WTC11 (cell line): ENCODE data around the gene KLHL4. TPM values are rescaled to one million over a fixed set of nuclear protein-coding genes. Genes with fewer than 3 reads are reported as not detected.
A peak's percentile ranks its signal among the peaks of the same experiment; 100 is the strongest.

Experiments
- ATAC-seq: fragments of 200-7000 bp; cut with Tn5 transposase; 2 replicates; pipeline ENCODE4 v1.10.0; 2021; ENCODE audit warnings: mild to moderate bottlenecking, moderate library complexity
- CTCF ChIA-PET: fragments of 300-600 bp; sonication (Branson Sonifier 250); formaldehyde crosslinking; loops from one replicate; lab custom pipeline; 2021; ENCODE audit warnings: antibody characterized with exemption; lab: Charles Lee
- POLR2A ChIA-PET: fragments of 350-600 bp; sonication (Branson Sonifier 250); formaldehyde crosslinking; loops from one replicate; lab custom pipeline; 2021; ENCODE audit warnings: antibody characterized with exemption; lab: Charles Lee
- DNase-seq: peaks from one replicate; pipeline ENCODE4 v3.0.0; 2021; ENCODE audit warnings: low spot score
- H3K27ac Mint-ChIP-seq: 2 replicates; pipeline ENCODE4 v1.8.0; 2021; ENCODE audit warnings: mixed read lengths
- H3K27me3 Mint-ChIP-seq: 2 replicates; pipeline ENCODE4 v1.8.0; 2021; ENCODE audit warnings: low read depth, mild to moderate bottlenecking, moderate library complexity, mixed read lengths
- H3K36me3 Mint-ChIP-seq: 2 replicates; pipeline ENCODE4 v1.8.0; 2021; ENCODE audit warnings: mixed read lengths
- H3K4me1 Mint-ChIP-seq: 2 replicates; pipeline ENCODE4 v1.8.0; 2022; ENCODE audit warnings: mixed read lengths
- H3K4me3 Mint-ChIP-seq: 2 replicates; pipeline ENCODE4 v1.8.0; 2021; ENCODE audit warnings: mild to moderate bottlenecking, moderate library complexity, mixed read lengths
- H3K9me3 Mint-ChIP-seq: 2 replicates; pipeline ENCODE4 v1.8.0; 2021; ENCODE audit warnings: mixed read lengths
- ARID4B ChIP-seq: sonication (generic); formaldehyde crosslinking; IDR thresholded peaks from 2 replicates; pipeline ENCODE4 v1.8.0; 2023; ENCODE audit warnings: missing genetic modification reagents, mild to moderate bottlenecking, borderline replicate concordance
- ATF2 ChIP-seq: sonication (generic); formaldehyde crosslinking; IDR thresholded peaks from 2 replicates; pipeline ENCODE4 v1.8.1; 2022; ENCODE audit warnings: low read depth, missing genetic modification reagents, borderline replicate concordance
- ATF6 ChIP-seq: sonication (generic); formaldehyde crosslinking; IDR thresholded peaks from 2 replicates; pipeline ENCODE4 v1.8.1; 2023; ENCODE audit warnings: mild to moderate bottlenecking, missing genetic modification reagents
- ESRRA ChIP-seq: sonication (generic); formaldehyde crosslinking; IDR thresholded peaks from 2 replicates; pipeline ENCODE4 v1.8.1; 2022; ENCODE audit warnings: mild to moderate bottlenecking, missing genetic modification reagents, borderline replicate concordance
- ETV6 ChIP-seq: sonication (generic); formaldehyde crosslinking; IDR thresholded peaks from 2 replicates; pipeline ENCODE4 v1.8.1; 2022; ENCODE audit warnings: mild to moderate bottlenecking, missing genetic modification reagents
- FOXK1 ChIP-seq: sonication (generic); formaldehyde crosslinking; IDR thresholded peaks from 2 replicates; pipeline ENCODE4 v1.8.0; 2022; ENCODE audit warnings: mild to moderate bottlenecking, moderate library complexity, missing genetic modification reagents
- MLX ChIP-seq: sonication (generic); formaldehyde crosslinking; IDR thresholded peaks from 2 replicates; pipeline ENCODE4 v1.8.1; 2023; ENCODE audit warnings: mild to moderate bottlenecking, missing genetic modification reagents, moderate library complexity
- SP1 ChIP-seq: sonication (generic); formaldehyde crosslinking; conservative IDR thresholded peaks from 2 replicates; pipeline ENCODE4 v1.8.1; 2022; ENCODE audit warnings: missing genetic modification reagents
- USF2 ChIP-seq: sonication (generic); formaldehyde crosslinking; IDR thresholded peaks from 2 replicates; pipeline ENCODE4 v1.8.1; 2023; ENCODE audit warnings: mild to moderate bottlenecking, missing genetic modification reagents, moderate library complexity
- ZNF121 ChIP-seq: sonication (generic); formaldehyde crosslinking; IDR thresholded peaks from 2 replicates; pipeline ENCODE4 v1.8.0; 2023; ENCODE audit warnings: missing genetic modification reagents
- ZNF219 ChIP-seq: sonication (generic); formaldehyde crosslinking; IDR thresholded peaks from 2 replicates; pipeline ENCODE4 v1.8.0; 2023; ENCODE audit warnings: missing genetic modification reagents, mild to moderate bottlenecking, borderline replicate concordance
- ZNF263 ChIP-seq: sonication (generic); formaldehyde crosslinking; IDR thresholded peaks from 2 replicates; pipeline ENCODE4 v1.8.1; 2022; ENCODE audit warnings: low read depth, mild to moderate bottlenecking, moderate library complexity, missing genetic modification reagents
- ZNF416 ChIP-seq: fragments of 250-450 bp; sonication (Bioruptor Pico); IDR thresholded peaks from 2 replicates; pipeline ENCODE4 v1.9.0; 2021; ENCODE audit warnings: mild to moderate bottlenecking, inconsistent platforms
- ZNF671 ChIP-seq: fragments of 250-450 bp; sonication (Bioruptor Pico); IDR thresholded peaks from 2 replicates; pipeline ENCODE4 v1.8.0; 2021; ENCODE audit warnings: mild to moderate bottlenecking
- ZSCAN18 ChIP-seq: fragments of 250-450 bp; sonication (Bioruptor Pico); IDR thresholded peaks from 2 replicates; pipeline ENCODE4 v2.1.2; 2022; ENCODE audit warnings: mild to moderate bottlenecking, moderate library complexity
- total RNA-seq: library from RNA; stranded (reverse); gene quantifications from 3 replicates; pipeline ENCODE4 v1.2.3, GENCODE V29; 2021

The KLHL4 gene
- total RNA-seq, 1 experiment from 2014 or later = 10.5 TPM

- TF ChIP-seq ETV6 (CRISPR knock-in tag) (no peak), ZNF671 (CRISPR knock-in tag) (no peak), ARID4B (CRISPR knock-in tag) (no peak), ZNF219 (CRISPR knock-in tag) (no peak), SP1 (CRISPR knock-in tag) (no peak), ZNF263 (CRISPR knock-in tag) (no peak), ZNF121 (no peak), ESRRA (CRISPR knock-in tag) (no peak)
Measured at GRCh38 chrX:87616371-87616770, 98.8 kb downstream of the KLHL4 start (continued).

- TF ChIP-seq ZNF219 (CRISPR knock-in tag) = no peak
- TF ChIP-seq FOXK1 = no peak
- TF ChIP-seq, all 79 proteins: peak for 0
- Mint-ChIP-seq H3K4me1 (peaks cover 31% of the 10 kb centered on the region), H3K4me3 (no peak overlapping the region), H3K27ac (no peak overlapping the region), H3K36me3 (no peaks in the 10 kb centered on the region), H3K9me3 (no peaks in the 10 kb centered on the region), H3K27me3 (no peaks in the 10 kb centered on the region)
- ATAC-seq = no peak
- ChIA-PET CTCF (no interaction called here), POLR2A (no interaction called here)
- no peak for DNase-seq
Measured at GRCh38 chrX:87621697-87622096, 104.1 kb downstream of the KLHL4 start.

GRCh38 chrX:87626996-87627395, 109.4 kb downstream of the KLHL4 start:
- H3K27ac Mint-ChIP-seq = peak overlapping the region; percentile 97
- TF ChIP-seq ETV6 (CRISPR knock-in tag) = no peak
- DNase-seq = no peak

GRCh38 chrX:87634361-87634760, 116.8 kb downstream of the KLHL4 start:
- Mint-ChIP-seq H3K27me3 (no peaks in the 10 kb centered on the region), H3K36me3 (peaks cover 20% of the 10 kb centered on the region), H3K27ac (no peak overlapping the region), H3K4me3 (no peak overlapping the region), H3K4me1 (peaks cover 36% of the 10 kb centered on the region), H3K9me3 (peaks cover 10% of the 10 kb centered on the region)
- ChIA-PET POLR2A (no interaction called here), CTCF (no interaction called here)
- no peak for DNase-seq
- ATAC-seq = no peak
- TF ChIP-seq USF2 (CRISPR knock-in tag) = no peak
- TF ChIP-seq ATF6 (CRISPR knock-in tag) = no peak
- no peak for TF ChIP-seq ZNF416 (CRISPR knock-in tag)
- no peak for TF ChIP-seq ZNF263 (CRISPR knock-in tag)
- TF ChIP-seq ZSCAN18 (CRISPR knock-in tag) = no peak
- no peak for TF ChIP-seq ATF2
- no peak for TF ChIP-seq MLX (CRISPR knock-in tag)

More at GRCh38 chrX:87626996-87627395, 109.4 kb downstream of the KLHL4 start:
- H3K36me3 Mint-ChIP-seq = no peaks in the 10 kb centered on the region
- no peaks in the 10 kb centered on the region for H3K27me3 Mint-ChIP-seq
- peak overlapping the region; percentile 51 for H3K4me3 Mint-ChIP-seq
- CTCF ChIA-PET = no interaction called here
- H3K9me3 Mint-ChIP-seq = no peaks in the 10 kb centered on the region
- ATAC-seq = peak; percentile 50
- POLR2A ChIA-PET = no interaction called here
- peaks cover 64% of the 10 kb centered on the region for H3K4me1 Mint-ChIP-seq
